Endothelial cell of umbilical vein (primary cell): ENCODE measurements around the gene PDS5B. TPM values are rescaled to one million over a fixed set of nuclear protein-coding genes. Genes with fewer than 3 reads are reported as not detected.
"Not testable (repeated sequence)": the region's sequence is repeated elsewhere in the genome, so short reads cannot be mapped to it uniquely, and the experiment has no call there.

Experiments used
- BruUV-seq: library from RNA; stranded (reverse); fragments of 400-500 nt; replicated peaks from 2 replicates; lab custom pipeline; 2021; lab: Mats Ljungman, UMichigan
- CTCF ChIA-PET: fragments of 300-600, 350-600 bp; sonication (Branson Sonifier 250); formaldehyde crosslinking; loops from one replicate; lab custom pipeline; 2021; ENCODE audit warnings: antibody characterized with exemption, inconsistent platforms; lab: Charles Lee
- POLR2A ChIA-PET: fragments of 300-600, 350-600 bp; sonication (Branson Sonifier 250); formaldehyde crosslinking; loops from one replicate; lab custom pipeline; 2021; ENCODE audit warnings: antibody characterized with exemption, inconsistent platforms; lab: Charles Lee
- DNase-seq: peaks from one replicate; pipeline ENCODE4 v3.0.0-alpha.2; 2011; ENCODE audit warnings: low read depth, low spot score
- FAIRE-seq: peaks from 2 replicates; lab custom pipeline; 2011; peaks lifted over from hg19 to GRCh38; lab: Jason Lieb, UNC
- H2AFZ ChIP-seq: 2 replicates; pipeline ENCODE4 v1.6.0; 2012; ENCODE audit warnings: low read depth, low read length, control low read depth, inconsistent platforms
- H3K27ac ChIP-seq: 2 replicates; pipeline ENCODE4 v1.5.1; 2011; ENCODE audit warnings: low read depth, mild to moderate bottlenecking, control low read depth, low read length, moderate library complexity; ENCODE audit not compliant: insufficient read depth
- H3K27me3 ChIP-seq, 2 experiments: 2 replicates each; pipeline versions ENCODE4 v1.6.0 to v1.6.1; 2011; ENCODE audit warnings: low read length in 2 of 2, mixed read lengths in 1 of 2; ENCODE audit not compliant: control insufficient read depth in 2 of 2, insufficient read depth in 2 of 2
- H3K36me3 ChIP-seq, 2 experiments: 2 replicates in 1 of 2; 3 replicates in 1 of 2; pipeline ENCODE4 v1.5.1; 2011; ENCODE audit warnings: low read length in 2 of 2, mild to moderate bottlenecking in 1 of 2, moderate library complexity in 1 of 2; ENCODE audit not compliant: control insufficient read depth in 2 of 2, insufficient read depth in 2 of 2; ENCODE audit errors: extremely low read depth in 1 of 2
- H3K4me1 ChIP-seq: 3 replicates; pipeline ENCODE4 v1.5.1; 2011; ENCODE audit warnings: mild to moderate bottlenecking, low read length; ENCODE audit not compliant: control insufficient read depth, insufficient read depth; ENCODE audit errors: extremely low read depth
- H3K4me2 ChIP-seq: 2 replicates; pipeline ENCODE4 v1.6.1; 2011; ENCODE audit warnings: low read length, control low read depth, mixed read lengths; ENCODE audit not compliant: insufficient read depth
- H3K4me3 ChIP-seq, 3 experiments: fragments of 200-600 bp in 1 of 3; sonication (generic), shearing (Covaris generic) in 1 of 3; replicated peaks in 1 of 3; 2 replicates each; pipeline ENCODE4 v1.5.1; 2011 to 2016; ENCODE audit warnings: control low read depth in 3 of 3, low read length in 3 of 3, mild to moderate bottlenecking in 2 of 3, inconsistent platforms in 1 of 3, low read depth in 1 of 3, moderate library complexity in 1 of 3; ENCODE audit not compliant: insufficient read depth in 1 of 3
- H3K79me2 ChIP-seq: 2 replicates; pipeline ENCODE4 v1.6.0; 2012; ENCODE audit warnings: low read length, inconsistent platforms; ENCODE audit not compliant: control insufficient read depth, insufficient read depth
- H3K9ac ChIP-seq: replicated peaks from 2 replicates; pipeline ENCODE3; 2011; ENCODE audit warnings: low read length, control low read depth; ENCODE audit not compliant: insufficient read depth; ENCODE audit errors: extremely low read depth
- H3K9me1 ChIP-seq: replicated peaks from 3 replicates; pipeline ENCODE4 v1.6.0; 2011; ENCODE audit warnings: mild to moderate bottlenecking, low read length; ENCODE audit not compliant: control insufficient read depth, insufficient read depth; ENCODE audit errors: extremely low read depth
- H3K9me3 ChIP-seq: replicated peaks from 2 replicates; pipeline ENCODE4 v1.5.1; 2012; ENCODE audit warnings: low read length, inconsistent platforms; ENCODE audit not compliant: control insufficient read depth, insufficient read depth
- H4K20me1 ChIP-seq: replicated peaks from 2 replicates; pipeline ENCODE3; 2011; ENCODE audit warnings: mild to moderate bottlenecking, low read length; ENCODE audit not compliant: control insufficient read depth, insufficient read depth; ENCODE audit errors: extremely low read depth
- JUN ChIP-seq: IDR thresholded peaks from 2 replicates; pipeline ENCODE4 v1.6.1; 2011; ENCODE audit warnings: borderline replicate concordance, low read depth; ENCODE audit not compliant: insufficient read length, insufficient read depth
- dilution Hi-C: fragments of 300-500 bp; cut with MboI; formaldehyde crosslinking; loops from one replicate; pipeline ENCODE4 v1.15.0; 2019; ENCODE audit warnings: low sequenced_read_pairs; ENCODE audit not compliant: extremely low pct_ligation_motif_present
- intact Hi-C: fragments of 100-400 bp; cut with micrococcal nuclease; formaldehyde crosslinking; loops from one replicate; pipeline ENCODE4 v1.10.0; 2022
- polyA plus RNA-seq, 4 experiments: library from polyadenylated mRNA; depleted of rRNA in 3 of 4; stranded (reverse) in 3 of 4; unstranded in 1 of 4; fragments of >200 nt; gene quantifications; 2 replicates each; pipeline versions ENCODE4 v1.2.1 to v1.2.3, GENCODE V29; 2011 to 2012; ENCODE audit warnings: missing spikeins in 1 of 4
- small RNA-seq: library from RNA; depleted of rRNA; stranded (forward); fragments of <200 nt; gene quantifications from one replicate; pipeline ENCODE3, GENCODE V24; 2012; ENCODE audit warnings: low replicate concordance, low read depth; ENCODE audit not compliant: insufficient read depth, insufficient read length
- total RNA-seq: library from RNA; stranded (reverse); gene quantifications from 2 replicates; pipeline ENCODE4 v1.2.3, GENCODE V29; 2021

Gene PDS5B
- total and polyA plus RNA-seq, 2 donors (not counting 3 experiments of a cell fraction or from before 2014, with no cell fraction given): 3.9 to 40.3 TPM

- dilution Hi-C loops: no loop called here
- Histone ChIP-seq H3K4me1 (no peaks in the 10 kb centered on the region), H3K27me3 (peaks cover 3 to 5% of the 10 kb centered on the region in 2 experiments), H3K27ac (no peak overlapping the region), H3K4me2 (no peak overlapping the region), H4K20me1 (no peaks in the 10 kb centered on the region), H3K9me3 (no peaks in the 10 kb centered on the region), H3K36me3 (no peaks in the 10 kb centered on the region), H3K4me3 (no peak overlapping the region), H3K9me1 (no peaks in the 10 kb centered on the region), H2AFZ (no peak overlapping the region), H3K79me2 (no peaks in the 10 kb centered on the region), H3K9ac (no peak overlapping the region)
- intact Hi-C loops: no loop called here
- FAIRE-seq (no peak), DNase-seq (no peak)
- BruUV-seq: no TSS peak
- POLR2A ChIA-PET: no interaction called here
- CTCF ChIA-PET: no interaction called here
- TF ChIP-seq JUN: no peak
Measured at GRCh38 chr13:32825481-32825880, 239.2 kb downstream of the PDS5B start.

DNA sequence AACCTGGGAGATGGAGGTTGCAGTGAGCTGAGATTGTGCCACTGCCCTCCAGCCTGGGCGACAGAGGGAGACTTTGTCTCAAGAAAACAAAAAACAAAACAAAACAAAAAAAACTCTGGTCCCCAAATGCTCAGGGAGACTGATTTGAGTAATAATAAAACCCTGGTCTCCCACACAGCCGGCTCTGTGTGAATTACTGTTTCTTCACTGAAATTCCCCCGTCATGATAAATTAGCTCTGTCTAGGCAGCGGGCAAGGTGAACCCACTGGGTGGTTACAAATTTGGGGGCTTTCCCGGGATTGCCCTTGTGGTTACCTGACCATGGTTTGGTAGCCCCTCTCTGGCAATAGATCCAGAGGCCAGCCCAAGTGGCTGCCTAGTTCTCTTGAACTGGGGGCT, 240.1 kb downstream of the PDS5B start:
- FAIRE-seq, H3K9ac ChIP-seq, intact Hi-C loops, H3K4me1 ChIP-seq, BruUV-seq, POLR2A ChIA-PET, H3K27me3 ChIP-seq, H3K79me2 ChIP-seq, H2AFZ ChIP-seq, H3K36me3 ChIP-seq, dilution Hi-C loops, H3K4me3 ChIP-seq, DNase-seq, H3K4me2 ChIP-seq, H4K20me1 ChIP-seq, H3K27ac ChIP-seq, CTCF ChIA-PET, H3K9me3 ChIP-seq, H3K9me1 ChIP-seq: not testable (repeated sequence)

Small RNA genes within 50 kb of the gene (small RNA-seq; reads per million reads assigned to genes)
- gene RNY1P4: not detected

Other genes starting within 250 kb of the PDS5B start
- gene N4BP2L1, start 158.3 kb upstream of the PDS5B start, total RNA-seq: 1.8 and 2.1 TPM in 2 replicates
- gene N4BP2L1, start 158.3 kb upstream of the PDS5B start, polyA plus RNA-seq: 1.1 TPM in 2 replicates
- 95.4 and 101 TPM in 2 replicates for gene N4BP2L2, start 47.7 kb upstream of the PDS5B start, total RNA-seq
- 14.8 and 21.7 TPM in 2 replicates for gene N4BP2L2, start 47.7 kb upstream of the PDS5B start, polyA plus RNA-seq